H1 (cell line): Measurements from ENCODE around the gene HIBADH.

ENCODE experiments used
- BCL11A ChIP-seq, 2 experiments: IDR thresholded peaks; one replicate each; pipeline ENCODE4 v1.6.1; 2011; ENCODE audit warnings: low read depth in 2 of 2, low read length in 2 of 2, mild to moderate bottlenecking in 2 of 2
- BRCA1 ChIP-seq: IDR thresholded peaks from 2 replicates; pipeline ENCODE4 v1.6.1; 2012; ENCODE audit warnings: low read depth, low read length, improper control_type of control experiment
- EZH2 ChIP-seq: fragments of 200-600 bp; sonication (generic); IDR thresholded peaks from 2 replicates; pipeline ENCODE4 v1.7.1; 2012; ENCODE audit warnings: low read depth, mild to moderate bottlenecking, moderate library complexity, low read length, inconsistent platforms; ENCODE audit not compliant: severe bottlenecking
- HDAC6 ChIP-seq: IDR thresholded peaks from one replicate; pipeline ENCODE4 v1.7.1; 2012; ENCODE audit warnings: low read depth, mild to moderate bottlenecking, inconsistent platforms, low read length, moderate library complexity
- JUND ChIP-seq: IDR thresholded peaks from 2 replicates; pipeline ENCODE4 v1.6.1; 2011; ENCODE audit warnings: mild to moderate bottlenecking, improper control_type of control experiment, low read length
- MAFK ChIP-seq: IDR thresholded peaks from 2 replicates; pipeline ENCODE4 v1.6.1; 2012; ENCODE audit warnings: low read depth, mild to moderate bottlenecking, improper control_type of control experiment, low read length
- POLR2A ChIP-seq, 2 experiments: IDR thresholded peaks; 1 replicate in 1 of 2; 2 replicates in 1 of 2; pipeline ENCODE4 v1.6.1; 2011; ENCODE audit warnings: low read depth in 2 of 2, low read length in 2 of 2, mild to moderate bottlenecking in 2 of 2; ENCODE audit errors: control extremely low read depth in 1 of 2
- POLR2AphosphoS5 ChIP-seq: IDR thresholded peaks from 2 replicates; pipeline ENCODE4 v1.6.1; 2011; ENCODE audit warnings: low read depth, low read length
- RAD21 ChIP-seq, 2 experiments: IDR thresholded peaks in 1 of 2; conservative IDR thresholded peaks in 1 of 2; 2 replicates each; pipeline ENCODE4 v1.6.1; 2011; ENCODE audit warnings: low read depth in 2 of 2, low read length in 2 of 2, improper control_type of control experiment in 1 of 2, inconsistent platforms in 1 of 2, mild to moderate bottlenecking in 1 of 2, moderate library complexity in 1 of 2
- RNF2 ChIP-seq: fragments of 200-900, 300-1000 bp; sonication (generic); IDR thresholded peaks from 2 replicates; pipeline ENCODE4 v1.7.1; 2016; ENCODE audit warnings: borderline replicate concordance, low read depth, mild to moderate bottlenecking, antibody characterized with exemption, low read length; ENCODE audit not compliant: poor library complexity, severe bottlenecking; ENCODE audit errors: missing control alignments
- TF ChIP-seq, protein P1 (sequence below), 3 experiments: IDR thresholded peaks; 1 replicate in 2 of 3; 2 replicates in 1 of 3; pipeline versions ENCODE4 v1.5.1 to v1.6.1; 2011; ENCODE audit warnings: low read length in 3 of 3, mild to moderate bottlenecking in 3 of 3, inconsistent platforms in 2 of 3, low read depth in 1 of 3, moderate library complexity in 1 of 3; ENCODE audit not compliant: insufficient read depth in 1 of 3; ENCODE audit errors: control extremely low read depth in 1 of 3
- TF ChIP-seq, protein P2 (sequence below): IDR thresholded peaks from 2 replicates; pipeline ENCODE4 v1.6.1; 2012; ENCODE audit warnings: low read length, inconsistent platforms

GRCh38 chr7:27634671-27635493, 27.8 kb downstream of the HIBADH start:
- TF ChIP-seq, protein P1, sequence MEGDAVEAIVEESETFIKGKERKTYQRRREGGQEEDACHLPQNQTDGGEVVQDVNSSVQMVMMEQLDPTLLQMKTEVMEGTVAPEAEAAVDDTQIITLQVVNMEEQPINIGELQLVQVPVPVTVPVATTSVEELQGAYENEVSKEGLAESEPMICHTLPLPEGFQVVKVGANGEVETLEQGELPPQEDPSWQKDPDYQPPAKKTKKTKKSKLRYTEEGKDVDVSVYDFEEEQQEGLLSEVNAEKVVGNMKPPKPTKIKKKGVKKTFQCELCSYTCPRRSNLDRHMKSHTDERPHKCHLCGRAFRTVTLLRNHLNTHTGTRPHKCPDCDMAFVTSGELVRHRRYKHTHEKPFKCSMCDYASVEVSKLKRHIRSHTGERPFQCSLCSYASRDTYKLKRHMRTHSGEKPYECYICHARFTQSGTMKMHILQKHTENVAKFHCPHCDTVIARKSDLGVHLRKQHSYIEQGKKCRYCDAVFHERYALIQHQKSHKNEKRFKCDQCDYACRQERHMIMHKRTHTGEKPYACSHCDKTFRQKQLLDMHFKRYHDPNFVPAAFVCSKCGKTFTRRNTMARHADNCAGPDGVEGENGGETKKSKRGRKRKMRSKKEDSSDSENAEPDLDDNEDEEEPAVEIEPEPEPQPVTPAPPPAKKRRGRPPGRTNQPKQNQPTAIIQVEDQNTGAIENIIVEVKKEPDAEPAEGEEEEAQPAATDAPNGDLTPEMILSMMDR (IDR thresholded peaks at IDR 0.05; ENCODE audit: control extremely low read depth in 1 of 3, insufficient read depth in 1 of 3, low read depth in 1 of 3, low read length in 3 of 3) = no peak
- TF ChIP-seq BRCA1 (no peak), RNF2 (no peak), HDAC6 (no peak), RAD21 (IDR thresholded peaks at IDR 0.05 in 1 of 2, conservative IDR thresholded peaks at IDR 0.05 in 1 of 2; ENCODE audit: low read depth in 2 of 2, low read length in 2 of 2) (no peak), POLR2A (IDR thresholded peaks at IDR 0.05; ENCODE audit: control extremely low read depth in 1 of 2, low read depth in 2 of 2, low read length in 2 of 2) (no peak), POLR2AphosphoS5 (no peak), BCL11A (IDR thresholded peaks at IDR 0.05; ENCODE audit: low read depth in 2 of 2, low read length in 2 of 2) (no peak), JUND (no peak), MAFK (no peak), EZH2 (no peak)
- TF ChIP-seq, protein P2, sequence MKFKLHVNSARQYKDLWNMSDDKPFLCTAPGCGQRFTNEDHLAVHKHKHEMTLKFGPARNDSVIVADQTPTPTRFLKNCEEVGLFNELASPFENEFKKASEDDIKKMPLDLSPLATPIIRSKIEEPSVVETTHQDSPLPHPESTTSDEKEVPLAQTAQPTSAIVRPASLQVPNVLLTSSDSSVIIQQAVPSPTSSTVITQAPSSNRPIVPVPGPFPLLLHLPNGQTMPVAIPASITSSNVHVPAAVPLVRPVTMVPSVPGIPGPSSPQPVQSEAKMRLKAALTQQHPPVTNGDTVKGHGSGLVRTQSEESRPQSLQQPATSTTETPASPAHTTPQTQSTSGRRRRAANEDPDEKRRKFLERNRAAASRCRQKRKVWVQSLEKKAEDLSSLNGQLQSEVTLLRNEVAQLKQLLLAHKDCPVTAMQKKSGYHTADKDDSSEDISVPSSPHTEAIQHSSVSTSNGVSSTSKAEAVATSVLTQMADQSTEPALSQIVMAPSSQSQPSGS = no peak
